GM04504 (cell line): ENCODE data around the gene CNP.
A peak's percentile ranks its signal among the peaks of the same experiment; 100 is the strongest.
"Not testable (repeated sequence)": the region's sequence is repeated elsewhere in the genome, so short reads cannot be mapped to it uniquely, and the experiment has no call there.

ENCODE experiments used
- DNase-seq: peaks from one replicate; pipeline ENCODE4 v3.0.0-alpha.2; 2012; ENCODE audit warnings: low read depth

The CNP gene

GRCh38 chr17:42002792-42003301 is 36.3 kb downstream of the CNP start:
- no peak for DNase-seq

DNA sequence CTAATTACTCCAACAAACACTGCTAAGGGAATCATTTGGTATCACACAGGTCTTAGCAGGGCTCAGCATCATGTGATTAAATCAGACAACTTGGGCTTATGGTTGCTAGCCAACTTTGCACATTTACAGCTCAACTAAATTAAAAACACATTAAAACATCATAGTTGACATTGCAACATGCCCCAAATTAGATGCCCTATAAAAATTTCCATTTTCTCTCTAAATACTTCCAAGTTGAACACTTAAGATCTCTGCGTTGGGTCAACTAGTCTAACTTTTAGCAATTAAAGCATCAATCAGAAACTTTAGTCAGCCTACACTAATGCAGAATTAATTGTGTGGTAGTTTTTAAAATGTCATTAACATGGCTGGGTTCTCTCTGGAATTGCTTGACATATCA is 38.6 kb downstream of the CNP start:
- peak; percentile 47 for DNase-seq

GRCh38 chr17:42009170-42009569 is 42.6 kb downstream of the CNP start:
- DNase-seq, result no peak

DNA sequence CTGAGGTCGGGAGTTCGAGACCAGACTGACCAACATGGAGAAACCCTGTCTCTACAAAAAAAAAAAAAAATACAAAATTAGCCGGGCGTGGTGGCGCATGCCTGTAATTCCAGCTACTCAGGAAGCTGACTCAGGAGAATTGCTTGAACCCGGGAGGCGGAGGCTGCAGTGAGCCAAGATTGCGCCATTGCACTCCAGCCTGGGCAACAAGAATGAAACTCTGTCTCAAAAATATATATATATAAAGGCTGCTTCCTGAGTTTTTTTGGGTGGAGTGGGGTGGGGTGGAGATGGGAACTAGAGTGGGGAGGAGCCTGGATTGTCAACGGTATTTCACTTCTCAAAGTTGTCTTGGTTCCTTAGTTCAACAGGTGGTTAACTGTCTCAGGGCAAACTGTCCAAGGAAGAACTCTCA is 43.7 kb downstream of the CNP start:
- DNase-seq, result not testable (repeated sequence)

GRCh38 chr17:42010898-42011516 is 44.4 kb downstream of the CNP start:
- DNase-seq, result no peak

DNA sequence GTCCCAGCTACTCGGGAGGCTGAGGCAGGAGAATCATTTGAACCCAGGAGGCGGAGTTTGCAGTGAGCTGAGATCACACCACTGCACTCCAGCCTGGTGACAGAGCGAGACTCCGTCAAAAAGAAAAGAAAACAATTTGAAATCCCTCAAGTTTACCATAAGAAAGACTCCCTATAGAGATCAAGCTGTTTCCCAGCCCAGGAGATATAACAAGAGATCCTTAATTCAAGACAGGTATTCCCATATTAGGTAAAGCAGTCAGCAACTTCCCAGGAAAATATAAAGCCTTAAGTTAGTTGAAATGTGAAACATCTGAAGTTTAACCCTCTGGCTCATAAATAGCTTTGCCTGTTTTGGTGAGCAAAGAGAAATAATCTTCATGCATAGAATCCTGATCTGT is 45.8 kb downstream of the CNP start:
- not testable (repeated sequence) for DNase-seq

DNA sequence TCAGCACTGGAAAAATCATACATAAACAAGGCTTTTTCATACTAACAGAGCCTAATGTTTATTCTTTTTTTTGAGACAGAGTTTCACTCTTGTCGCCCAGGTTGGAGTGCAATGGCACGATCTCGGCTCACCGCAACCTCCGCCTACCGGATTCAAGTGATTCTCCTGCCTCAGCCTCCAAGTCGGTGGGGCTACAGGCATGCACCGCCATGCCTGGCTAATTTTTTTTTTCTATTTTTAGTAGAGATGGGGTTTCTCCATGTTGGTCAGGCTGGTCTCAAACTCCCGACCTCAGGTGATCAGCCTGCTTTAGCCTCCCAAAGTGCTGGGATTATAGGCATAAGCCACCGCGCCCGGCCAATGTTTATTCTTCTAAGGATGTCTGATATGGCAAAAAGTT is 47.1 kb downstream of the CNP start:
- not testable (repeated sequence) for DNase-seq

- DNase-seq, result no peak
These were observed 49.8 kb downstream of the CNP start for GRCh38 chr17:42016411-42016831.

DNA sequence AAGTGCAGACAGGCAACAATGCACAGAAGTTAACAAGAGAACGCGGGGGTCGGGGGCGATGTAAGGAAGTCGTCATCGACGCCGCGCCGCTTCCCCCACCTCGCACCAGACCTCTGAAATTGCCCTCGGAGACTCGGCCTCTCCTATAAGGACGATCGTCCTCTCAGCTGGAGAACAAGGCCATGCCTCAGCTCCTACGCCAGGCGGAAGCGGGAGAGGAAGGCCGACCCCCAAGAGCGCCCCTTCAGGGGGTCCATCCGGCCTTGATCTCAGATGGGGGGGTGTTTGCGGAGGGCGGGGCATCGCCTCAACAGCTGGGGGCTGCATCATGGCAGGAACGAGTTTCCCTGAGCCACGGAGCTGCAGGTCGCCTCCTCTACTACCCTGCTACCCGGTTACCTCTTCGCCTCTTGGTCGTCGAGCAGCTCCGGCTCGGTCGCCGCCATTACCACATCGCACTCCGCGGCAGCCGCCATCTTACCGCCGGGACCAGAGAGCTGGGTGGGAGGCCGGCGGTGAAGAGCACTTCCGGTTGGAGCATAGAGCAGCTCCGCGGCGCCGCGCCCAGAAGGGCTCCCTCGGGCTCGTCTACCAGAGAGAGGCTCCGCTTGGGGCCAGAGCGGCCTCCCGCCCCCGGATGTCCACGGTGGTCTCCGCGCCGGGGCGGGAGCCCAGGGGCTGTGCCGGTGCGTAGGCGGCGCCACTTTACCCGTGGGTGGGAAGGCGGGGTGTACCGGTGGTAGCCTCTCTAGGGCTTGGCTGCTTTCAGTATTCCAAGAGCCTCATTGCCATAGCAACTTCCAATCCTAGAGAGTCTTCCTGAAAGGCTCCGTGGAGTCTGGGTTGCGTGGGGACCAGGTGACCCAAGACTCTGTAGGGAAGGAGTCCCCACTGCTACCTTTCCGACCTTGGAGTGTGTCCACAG is 50.6 kb downstream of the CNP start, which contains the start of gene DNAJC7:
DNAJC7 (minus strand) TSS at position 499 of the 925 bp plus-strand sequence; CDS start at position 476, 23 bp downstream.
- DNase-seq, result peak; percentile 73

DNA sequence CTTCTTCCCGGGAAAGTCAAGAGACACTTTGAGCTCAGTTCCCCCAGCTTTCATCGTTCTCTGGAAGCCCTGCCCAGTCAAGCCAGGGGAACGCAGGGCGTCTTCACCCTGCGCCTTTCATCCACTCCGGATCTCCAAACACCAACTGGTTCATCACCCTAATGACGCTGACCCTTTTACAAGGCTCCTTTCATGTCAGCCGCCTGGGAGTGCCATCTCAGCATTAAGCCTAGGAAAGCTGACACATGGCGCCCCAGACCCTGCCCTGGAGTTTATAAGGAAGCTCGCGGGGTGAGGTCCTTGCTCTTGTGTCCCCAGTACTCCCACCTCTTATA is 51.2 kb downstream of the CNP start:
- no peak for DNase-seq

DNA sequence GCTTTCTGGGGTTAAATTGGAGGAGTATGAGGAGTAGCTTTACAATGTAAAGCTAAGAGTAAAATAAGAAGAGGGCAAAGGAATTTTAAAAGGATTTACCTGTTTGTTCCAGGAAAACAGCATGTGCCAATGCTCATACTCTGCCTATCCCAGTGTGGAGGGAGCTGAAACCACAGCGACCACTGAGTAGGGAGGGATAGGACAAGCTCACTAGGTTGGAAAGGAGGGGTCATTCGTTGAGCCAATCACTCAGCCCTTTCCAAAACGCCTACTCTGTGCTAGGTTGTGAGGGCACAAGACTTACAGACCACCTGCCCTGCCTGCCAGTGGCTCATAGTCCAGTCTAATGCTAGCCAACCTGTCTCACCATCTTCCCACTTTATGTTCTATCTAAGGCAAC is 51.7 kb downstream of the CNP start:
- DNase-seq, result no peak

- no peak for DNase-seq
These were observed 52.4 kb downstream of the CNP start for GRCh38 chr17:42018988-42019387.

DNA sequence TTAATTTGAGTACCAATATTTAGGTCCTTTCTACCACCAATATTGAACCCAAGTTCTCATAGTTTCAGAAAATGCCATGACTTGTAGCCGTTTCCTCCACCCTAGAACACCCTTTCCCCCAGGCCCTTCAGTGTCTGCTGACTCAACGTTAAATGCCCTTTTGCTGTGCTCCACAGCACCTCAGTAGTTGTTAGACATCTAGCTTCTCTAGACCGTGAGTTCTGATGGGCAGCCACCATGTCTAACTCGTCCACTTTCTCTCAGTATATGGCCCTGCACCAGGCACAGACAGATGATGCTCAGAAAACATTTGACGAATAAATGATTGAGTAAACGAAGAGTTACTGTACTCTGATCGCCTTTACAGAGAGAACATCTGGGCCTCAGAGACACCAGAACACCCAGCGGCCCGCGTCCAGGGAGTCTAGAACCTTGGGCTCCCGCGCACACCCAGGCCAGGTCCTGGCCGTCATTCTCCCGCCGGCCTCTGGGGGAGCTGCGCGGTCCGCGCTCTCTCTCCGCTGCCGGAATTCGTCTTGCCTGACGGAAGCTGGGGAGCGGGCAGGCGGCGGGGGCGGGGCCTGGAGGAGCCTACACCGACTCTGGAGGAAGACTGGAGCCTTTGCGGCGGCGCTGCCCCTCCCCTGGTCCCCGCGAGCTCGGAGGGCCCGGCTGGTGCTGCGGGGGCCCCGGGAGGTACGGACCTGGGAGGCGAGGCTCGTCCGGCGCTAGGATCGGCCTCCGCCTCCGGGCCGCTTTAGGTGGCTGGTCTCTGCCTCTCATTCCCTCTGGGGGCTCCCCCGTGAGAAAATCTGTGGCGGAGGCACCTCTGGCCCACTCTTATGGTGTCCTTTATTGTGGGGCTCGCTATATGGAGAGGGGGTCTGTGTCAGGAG is 53.2 kb downstream of the CNP start, which contains the start of gene NKIRAS2:
NKIRAS2 (plus strand) TSS at position 582 of the 896 bp plus-strand sequence. CDS start 1,488 bp downstream, outside the sequence.
- peak; percentile 73 for DNase-seq

DNA sequence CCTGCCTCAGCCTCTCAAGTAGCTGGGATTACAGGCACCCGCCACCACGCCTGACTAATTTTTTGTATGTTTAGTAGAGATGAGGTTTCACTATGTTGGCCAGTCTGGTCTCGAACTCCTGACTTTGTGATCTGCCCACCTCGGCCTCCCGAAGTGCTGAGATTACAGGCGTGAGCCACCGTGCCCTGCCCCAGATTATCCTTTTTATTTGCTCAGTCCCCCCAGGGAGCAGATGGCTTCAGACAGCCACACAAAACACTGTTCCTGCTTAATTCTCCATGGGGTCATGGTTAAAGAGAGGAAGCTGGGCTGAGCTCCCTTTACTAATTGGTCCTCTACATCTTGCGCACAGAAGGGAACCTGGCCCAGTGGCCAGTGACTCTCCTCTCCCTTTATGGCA is 54.2 kb downstream of the CNP start:
- DNase-seq, result not testable (repeated sequence)

- DNase-seq, result no peak
These were observed 57.1 kb downstream of the CNP start for GRCh38 chr17:42023524-42024349.

- DNase-seq, result no peak
These were observed 58.6 kb downstream of the CNP start for GRCh38 chr17:42025191-42025579.

GRCh38 chr17:42025936-42026335 is 59.3 kb downstream of the CNP start:
- no peak for DNase-seq

DNA sequence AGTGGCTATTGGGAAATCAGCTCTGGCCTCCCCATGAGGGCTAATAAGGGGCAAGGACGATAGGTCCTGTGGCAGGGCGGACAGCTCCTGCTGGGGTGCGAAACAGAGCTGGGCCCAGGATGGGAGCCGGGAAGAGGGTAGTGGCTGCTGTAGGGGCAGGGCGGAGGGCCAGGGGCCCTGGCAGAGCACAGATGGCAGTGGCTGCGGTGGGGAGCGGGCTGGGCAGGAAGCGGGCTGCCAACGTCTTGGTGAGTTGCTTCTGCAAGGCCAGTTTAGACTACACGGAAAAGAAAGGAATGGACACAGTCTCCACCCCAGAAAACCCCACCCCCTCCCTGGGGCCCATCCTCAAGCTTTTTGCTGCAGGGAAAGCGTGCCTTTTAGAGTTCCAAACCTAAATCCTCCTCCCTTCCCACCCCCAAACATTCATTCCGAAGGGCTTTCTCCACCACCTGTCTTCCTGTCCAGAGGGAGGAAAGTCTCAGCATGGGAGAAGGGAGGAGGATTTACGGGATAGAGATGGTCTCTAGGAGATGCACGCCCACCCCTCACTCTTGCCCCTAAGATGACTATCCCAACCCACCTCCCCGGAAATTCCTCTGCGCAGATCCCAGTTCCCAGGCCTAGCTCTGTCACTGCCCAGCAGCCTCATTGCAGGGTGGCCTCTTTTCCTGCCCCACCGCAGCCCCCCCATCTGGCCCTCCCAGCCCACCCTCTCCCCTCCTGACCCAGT is 60.4 kb downstream of the CNP start:
- no peak for DNase-seq
